Loucy (cell line): ENCODE measurements around the gene ATXN2.
A peak's percentile ranks its signal among the peaks of the same experiment; 100 is the strongest.

ENCODE experiments used
- H2AFZ ChIP-seq: fragments of 200-600 bp; sonication (generic); 2 replicates; pipeline ENCODE4 v1.6.0; 2016; ENCODE audit warnings: antibody characterized with exemption, mild to moderate bottlenecking, low read length, moderate library complexity
- H3F3A ChIP-seq: fragments of 200-600 bp; 2 replicates; pipeline ENCODE4 v1.6.0; 2016; ENCODE audit warnings: antibody characterized with exemption, low read depth, mild to moderate bottlenecking
- H3K27me3 ChIP-seq: fragments of 200-600 bp; sonication (generic); 2 replicates; pipeline ENCODE4 v1.6.1; 2014; ENCODE audit warnings: low read length, mild to moderate bottlenecking; ENCODE audit not compliant: insufficient read depth, poor library complexity, severe bottlenecking
- H3K36me3 ChIP-seq: fragments of 200-600 bp; sonication (generic); 2 replicates; pipeline ENCODE4 v1.6.1; 2016; ENCODE audit warnings: low read length; ENCODE audit not compliant: insufficient read depth
- H3K4me1 ChIP-seq: fragments of 200-600 bp; sonication (generic); 2 replicates; pipeline ENCODE4 v1.5.1; 2014; ENCODE audit warnings: low read length, mild to moderate bottlenecking; ENCODE audit not compliant: insufficient read depth, poor library complexity, severe bottlenecking
- H3K4me2 ChIP-seq: fragments of 200-600 bp; sonication (generic); 2 replicates; pipeline ENCODE4 v1.6.0; 2014; ENCODE audit warnings: antibody characterized with exemption, low read length, low read depth, mild to moderate bottlenecking; ENCODE audit not compliant: poor library complexity, severe bottlenecking
- H3K4me3 ChIP-seq: fragments of 200-600 bp; sonication (generic); 2 replicates; pipeline ENCODE4 v1.5.1; 2014; ENCODE audit warnings: low read length, mild to moderate bottlenecking, mixed read lengths; ENCODE audit not compliant: poor library complexity, severe bottlenecking
- H3K79me2 ChIP-seq: fragments of 200-600 bp; sonication (generic); 2 replicates; pipeline ENCODE4 v1.6.1; 2014; ENCODE audit warnings: low read length; ENCODE audit not compliant: insufficient read depth
- H3K9ac ChIP-seq: fragments of 200-600 bp; sonication (generic); 2 replicates; pipeline ENCODE4 v1.6.0; 2014; ENCODE audit warnings: mild to moderate bottlenecking, low read depth, low read length, moderate library complexity; ENCODE audit not compliant: poor library complexity, severe bottlenecking
- H3K9me2 ChIP-seq: fragments of 200-600 bp; sonication (generic); replicated peaks from 2 replicates; pipeline ENCODE4 v1.6.1; 2016; ENCODE audit warnings: low read depth, low read length, mixed read lengths
- H3K9me3 ChIP-seq: fragments of 200-600 bp; sonication (generic); 2 replicates; pipeline ENCODE4 v1.6.1; 2014; ENCODE audit warnings: mild to moderate bottlenecking, antibody characterized with exemption, low read length, low read depth; ENCODE audit not compliant: insufficient read depth
- H4K20me1 ChIP-seq: fragments of 200-600 bp; sonication (generic); 2 replicates; pipeline ENCODE4 v1.6.0; 2014; ENCODE audit warnings: antibody characterized with exemption, low read length, mild to moderate bottlenecking; ENCODE audit not compliant: insufficient read depth, poor library complexity, severe bottlenecking
- EZH2phosphoT487 ChIP-seq: fragments of 200-600 bp; IDR thresholded peaks from 2 replicates; pipeline ENCODE4 v1.6.1; 2018; ENCODE audit warnings: antibody characterized with exemption, mild to moderate bottlenecking, moderate library complexity, borderline replicate concordance
- TF ChIP-seq, protein P1 (sequence below): fragments of 200-600 bp; sonication (generic); conservative IDR thresholded peaks from 2 replicates; pipeline ENCODE4 v1.5.1; 2014; ENCODE audit warnings: mild to moderate bottlenecking, antibody characterized with exemption, low read length

ATXN2 gene

GRCh38 chr12:111532751-111533150, 66.4 kb downstream of the ATXN2 start:
- H3K36me3 ChIP-seq: peaks cover 12% of the 10 kb centered on the region; the same call in 1 of the 2 replicates
- no peak overlapping the region for H3K4me3 ChIP-seq
- no peaks in the 10 kb centered on the region for H3K79me2 ChIP-seq

GRCh38 chr12:111529424-111530368, 69.4 kb downstream of the ATXN2 start:
- Histone ChIP-seq H3K79me2 (no peaks in the 10 kb centered on the region), H3F3A (no peaks in the 10 kb centered on the region)

More at GRCh38 chr12:111532751-111533150, 66.4 kb downstream of the ATXN2 start:
- TF ChIP-seq, protein P1, sequence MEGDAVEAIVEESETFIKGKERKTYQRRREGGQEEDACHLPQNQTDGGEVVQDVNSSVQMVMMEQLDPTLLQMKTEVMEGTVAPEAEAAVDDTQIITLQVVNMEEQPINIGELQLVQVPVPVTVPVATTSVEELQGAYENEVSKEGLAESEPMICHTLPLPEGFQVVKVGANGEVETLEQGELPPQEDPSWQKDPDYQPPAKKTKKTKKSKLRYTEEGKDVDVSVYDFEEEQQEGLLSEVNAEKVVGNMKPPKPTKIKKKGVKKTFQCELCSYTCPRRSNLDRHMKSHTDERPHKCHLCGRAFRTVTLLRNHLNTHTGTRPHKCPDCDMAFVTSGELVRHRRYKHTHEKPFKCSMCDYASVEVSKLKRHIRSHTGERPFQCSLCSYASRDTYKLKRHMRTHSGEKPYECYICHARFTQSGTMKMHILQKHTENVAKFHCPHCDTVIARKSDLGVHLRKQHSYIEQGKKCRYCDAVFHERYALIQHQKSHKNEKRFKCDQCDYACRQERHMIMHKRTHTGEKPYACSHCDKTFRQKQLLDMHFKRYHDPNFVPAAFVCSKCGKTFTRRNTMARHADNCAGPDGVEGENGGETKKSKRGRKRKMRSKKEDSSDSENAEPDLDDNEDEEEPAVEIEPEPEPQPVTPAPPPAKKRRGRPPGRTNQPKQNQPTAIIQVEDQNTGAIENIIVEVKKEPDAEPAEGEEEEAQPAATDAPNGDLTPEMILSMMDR: no peak
- TF ChIP-seq EZH2phosphoT487: no peak
- Histone ChIP-seq H3K9ac (no peak overlapping the region), H3K4me1 (no peaks in the 10 kb centered on the region), H4K20me1 (peaks cover 6% of the 10 kb centered on the region), H3K27me3 (no peaks in the 10 kb centered on the region), H3F3A (no peaks in the 10 kb centered on the region; the same call in 1 of the 2 replicates), H3K4me2 (no peak overlapping the region), H3K9me2 (no peaks in the 10 kb centered on the region), H3K9me3 (no peaks in the 10 kb centered on the region), H2AFZ (no peak overlapping the region)

GRCh38 chr12:111523587-111524167, 75.4 kb downstream of the ATXN2 start:
- H3K4me2 ChIP-seq: no peak overlapping the region
- peaks cover 89% of the 10 kb centered on the region for H3K36me3 ChIP-seq
- H2AFZ ChIP-seq: no peak overlapping the region
- H3K79me2 ChIP-seq: no peaks in the 10 kb centered on the region
- TF ChIP-seq, protein P1: no peak
- no peak for TF ChIP-seq EZH2phosphoT487
- H3F3A ChIP-seq: no peaks in the 10 kb centered on the region
- H3K9me2 ChIP-seq: no peaks in the 10 kb centered on the region
- no peaks in the 10 kb centered on the region for H3K4me1 ChIP-seq
- no peak overlapping the region for H3K4me3 ChIP-seq
- no peaks in the 10 kb centered on the region for H4K20me1 ChIP-seq
- no peak overlapping the region for H3K9ac ChIP-seq
- H3K9me3 ChIP-seq: 0 out of 2 replicates have a peak, but pooled peaks cover 6% of the 10 kb centered on the region
- H3K27me3 ChIP-seq: no peaks in the 10 kb centered on the region

More at GRCh38 chr12:111529424-111530368, 69.4 kb downstream of the ATXN2 start:
- Histone ChIP-seq H2AFZ (no peak overlapping the region), H3K4me2 (no peak overlapping the region), H3K9me3 (0 out of 2 replicates have a peak, but pooled peaks cover 5% of the 10 kb centered on the region), H3K36me3 (peaks cover 30% of the 10 kb centered on the region), H3K4me3 (no peak overlapping the region), H4K20me1 (peaks cover 6% of the 10 kb centered on the region), H3K9ac (no peak overlapping the region), H3K9me2 (no peaks in the 10 kb centered on the region), H3K27me3 (no peaks in the 10 kb centered on the region), H3K4me1 (no peaks in the 10 kb centered on the region)
- TF ChIP-seq, protein P1: peak; percentile 80
- TF ChIP-seq EZH2phosphoT487: no peak
